ENCODE measurements around the gene ADAMTS2. TPM values are rescaled to one million over a fixed set of nuclear protein-coding genes. Genes with fewer than 3 reads are reported as not detected.

Gene ADAMTS2
- total and polyA plus RNA-seq, 2 of the 4 experiments (the other 2 are of a cell fraction), result 19.0 to 58.8 TPM

GRCh38 chr5:179260324-179261070, 84.8 kb downstream of the ADAMTS2 start:
- Histone ChIP-seq H2AFZ (replicated peaks; ENCODE audit: low read length, poor library complexity) (no peak overlapping the region), H3K9me3 (ENCODE audit: control insufficient read depth, insufficient read depth, low read length) (no peaks in the 10 kb centered on the region), H3K36me3 (ENCODE audit: control insufficient read depth, insufficient read depth, low read length) (peaks cover 6% of the 10 kb centered on the region; the same call in 1 of the 2 replicates), H3K4me2 (ENCODE audit: low read depth, low read length) (no peak overlapping the region), H3K27ac (ENCODE audit: insufficient read depth, low read length) (no peak overlapping the region), H2AK9ac (replicated peaks; ENCODE audit: low read depth, low read length, poor library complexity) (no peak overlapping the region), H3K9me1 (ENCODE audit: insufficient read depth, low read length) (peaks cover 15% of the 10 kb centered on the region; the same call in 1 of the 2 replicates), H3K79me1 (ENCODE audit: low read depth in 1 of 2, low read length in 2 of 2) (peaks cover 18 to 68% of the 10 kb centered on the region in 2 experiments), H4K8ac (ENCODE audit: low read depth in 2 of 2, low read length in 2 of 2) (0 out of 4 replicates have a peak overlapping the region, but pooled peaks of 1 of the 2 experiments have one; percentile 20), H4K5ac (ENCODE audit: low read depth, low read length) (no peak overlapping the region), H3K23ac (ENCODE audit: low read depth, low read length) (no peak overlapping the region), H2BK120ac (ENCODE audit: low read depth, low read length) (no peak overlapping the region), H3K4ac (ENCODE audit: low read depth, low read length) (no peak overlapping the region), H4K20me1 (ENCODE audit: insufficient read depth, low read length) (no peaks in the 10 kb centered on the region; the same call in 1 of the 2 replicates), H3K18ac (ENCODE audit: low read depth, low read length) (no peak overlapping the region), H2BK5ac (ENCODE audit: low read depth, low read length, poor library complexity, severe bottlenecking) (no peak overlapping the region), H2AK5ac (ENCODE audit: low read depth, low read length) (peak overlapping the region; percentile 43; the same call in 1 of the 2 replicates), H3K27me3 (ENCODE audit: control insufficient read depth, insufficient read depth, low read length) (no peaks in the 10 kb centered on the region), H3K56ac (ENCODE audit: extremely low read depth, insufficient read depth, low read length) (no peak overlapping the region), H4K91ac (ENCODE audit: insufficient read depth, low read depth, low read length) (peak overlapping the region; percentile 28; the same call in 1 of the 2 replicates), H3K14ac (replicated peaks; ENCODE audit: low read depth, low read length) (no peak overlapping the region), H2BK20ac (ENCODE audit: low read depth, low read length) (no peak overlapping the region; the same call in 1 of the 2 replicates), H2BK15ac (ENCODE audit: low read depth, low read length) (no peak overlapping the region), H3K4me1 (ENCODE audit: control insufficient read depth, insufficient read depth, low read length) (peaks cover 23% of the 10 kb centered on the region), H3K9ac (ENCODE audit: low read depth, low read length) (no peak overlapping the region), H3K4me3 (ENCODE audit: insufficient read depth, low read depth, low read length) (no peak overlapping the region)
- ATAC-seq (ENCODE audit: low read depth), result no peak
- 90% methylated on average over 23 of the region's 27 CpGs; no CpG with 5 or more reads in 1 of the 2 experiments for WGBS, 2 experiments (ENCODE audit: extremely low coverage in 2 of 2, insufficient read length in 1 of 2)
- TF ChIP-seq MXI1 (IDR thresholded peaks at IDR 0.05; ENCODE audit: borderline replicate concordance, low read depth, low read length) (no peak), RCOR1 (IDR thresholded peaks at IDR 0.05; ENCODE audit: insufficient replicate concordance, low read length) (no peak), SMC3 (IDR thresholded peaks at IDR 0.05; ENCODE audit: low read depth, low read length) (no peak), FOS (IDR thresholded peaks at IDR 0.05; ENCODE audit: low read depth, low read length) (no peak)
- TF ChIP-seq, protein P1, sequence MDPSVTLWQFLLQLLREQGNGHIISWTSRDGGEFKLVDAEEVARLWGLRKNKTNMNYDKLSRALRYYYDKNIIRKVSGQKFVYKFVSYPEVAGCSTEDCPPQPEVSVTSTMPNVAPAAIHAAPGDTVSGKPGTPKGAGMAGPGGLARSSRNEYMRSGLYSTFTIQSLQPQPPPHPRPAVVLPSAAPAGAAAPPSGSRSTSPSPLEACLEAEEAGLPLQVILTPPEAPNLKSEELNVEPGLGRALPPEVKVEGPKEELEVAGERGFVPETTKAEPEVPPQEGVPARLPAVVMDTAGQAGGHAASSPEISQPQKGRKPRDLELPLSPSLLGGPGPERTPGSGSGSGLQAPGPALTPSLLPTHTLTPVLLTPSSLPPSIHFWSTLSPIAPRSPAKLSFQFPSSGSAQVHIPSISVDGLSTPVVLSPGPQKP (IDR thresholded peaks at IDR 0.05; ENCODE audit: borderline replicate concordance, low read depth, low read length), result no peak
- ChIA-PET POLR2A (ENCODE audit: unreplicated experiment) (no interaction called here), CTCF (interaction anchor here (0.7 kb wide), 1 partner anchor 63 kb away, joined by 3 read pairs; no protein-coding TSS in a partner anchor)
- in situ Hi-C loops (cut with MboI; ENCODE audit: low sequenced_read_pairs), result no loop called here
- intact Hi-C loops (cut with micrococcal nuclease), result loop anchor here (2.0 kb wide), 1 partner anchor 82 kb away; no protein-coding TSS in a partner anchor
- dilution Hi-C loops (cut with HindIII; ENCODE audit: low sequenced_read_pairs, unreplicated experiment), result no loop called here
- DNase-seq, result no peak
- BruUV-seq (replicated peaks), result no TSS peak
